22Rv1 (cell line): ENCODE measurements around the gene PNKP.

Source experiments
- ZFX ChIP-seq: fragments of 450-650 bp; IDR thresholded peaks from 2 replicates; pipeline ENCODE4 v1.6.1; 2017; ENCODE audit warnings: antibody characterized with exemption, borderline replicate concordance
- TF ChIP-seq, protein P1 (sequence below): fragments of 450-650 bp; IDR thresholded peaks from 2 replicates; pipeline ENCODE4 v1.5.1; 2017; ENCODE audit warnings: mild to moderate bottlenecking

- TF ChIP-seq, protein P1, sequence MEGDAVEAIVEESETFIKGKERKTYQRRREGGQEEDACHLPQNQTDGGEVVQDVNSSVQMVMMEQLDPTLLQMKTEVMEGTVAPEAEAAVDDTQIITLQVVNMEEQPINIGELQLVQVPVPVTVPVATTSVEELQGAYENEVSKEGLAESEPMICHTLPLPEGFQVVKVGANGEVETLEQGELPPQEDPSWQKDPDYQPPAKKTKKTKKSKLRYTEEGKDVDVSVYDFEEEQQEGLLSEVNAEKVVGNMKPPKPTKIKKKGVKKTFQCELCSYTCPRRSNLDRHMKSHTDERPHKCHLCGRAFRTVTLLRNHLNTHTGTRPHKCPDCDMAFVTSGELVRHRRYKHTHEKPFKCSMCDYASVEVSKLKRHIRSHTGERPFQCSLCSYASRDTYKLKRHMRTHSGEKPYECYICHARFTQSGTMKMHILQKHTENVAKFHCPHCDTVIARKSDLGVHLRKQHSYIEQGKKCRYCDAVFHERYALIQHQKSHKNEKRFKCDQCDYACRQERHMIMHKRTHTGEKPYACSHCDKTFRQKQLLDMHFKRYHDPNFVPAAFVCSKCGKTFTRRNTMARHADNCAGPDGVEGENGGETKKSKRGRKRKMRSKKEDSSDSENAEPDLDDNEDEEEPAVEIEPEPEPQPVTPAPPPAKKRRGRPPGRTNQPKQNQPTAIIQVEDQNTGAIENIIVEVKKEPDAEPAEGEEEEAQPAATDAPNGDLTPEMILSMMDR: 0 out of 2 replicates have a peak, but pooled peaks have one; percentile 6
- TF ChIP-seq ZFX: no peak
Observed at GRCh38 chr19:49817964-49818648, 49.3 kb downstream of the PNKP start, which contains the start of gene MED25.
